Smooth muscle cell (in vitro differentiated cells): ENCODE measurements around the gene SPATA46. TPM values are rescaled to one million over a fixed set of nuclear protein-coding genes. Genes with fewer than 3 reads are reported as not detected.

Experiments used
- DNase-seq: peaks from one replicate; lab custom pipeline; 2025; ENCODE audit not compliant: unreplicated experiment; lab: John Stamatoyannopoulos, UW
- H2AFZ ChIP-seq: fragments of 200-600 bp; sonication (generic); 2 replicates; pipeline ENCODE4 v1.6.0; 2016; ENCODE audit warnings: antibody characterized with exemption, low read depth, mild to moderate bottlenecking
- H3F3A ChIP-seq: fragments of 200-600 bp; sonication (generic); 2 replicates; pipeline ENCODE4 v1.6.0; 2017; ENCODE audit warnings: antibody characterized with exemption, low read depth
- H3K27ac ChIP-seq: fragments of 200-600 bp; sonication (generic); 2 replicates; pipeline ENCODE4 v1.5.1; 2016; ENCODE audit warnings: low read depth, mild to moderate bottlenecking
- H3K27me3 ChIP-seq: fragments of 200-600 bp; sonication (generic); 2 replicates; pipeline ENCODE4 v1.6.1; 2016; ENCODE audit warnings: low read depth, mild to moderate bottlenecking
- H3K36me3 ChIP-seq: fragments of 200-600 bp; sonication (generic); 2 replicates; pipeline ENCODE4 v1.5.1; 2016; ENCODE audit warnings: low read depth
- H3K4me1 ChIP-seq: fragments of 200-600 bp; sonication (generic); 2 replicates; pipeline ENCODE4 v1.5.1; 2016; ENCODE audit warnings: low read depth
- H3K4me2 ChIP-seq: fragments of 200-600 bp; sonication (generic); 2 replicates; pipeline ENCODE4 v1.6.0; 2016; ENCODE audit warnings: mild to moderate bottlenecking
- H3K4me3 ChIP-seq: fragments of 200-600 bp; sonication (generic); 2 replicates; pipeline ENCODE4 v1.5.1; 2016; ENCODE audit warnings: mild to moderate bottlenecking
- H3K79me2 ChIP-seq: fragments of 200-600 bp; sonication (generic); 2 replicates; pipeline ENCODE4 v1.6.0; 2016; ENCODE audit warnings: low read depth, mild to moderate bottlenecking
- H3K9ac ChIP-seq: fragments of 200-600 bp; sonication (generic); 2 replicates; pipeline ENCODE4 v1.6.0; 2016; ENCODE audit warnings: low read depth
- H3K9me3 ChIP-seq: fragments of 200-600 bp; sonication (generic); replicated peaks from 2 replicates; pipeline ENCODE4 v1.5.1; 2016; ENCODE audit warnings: low read depth
- H4K20me1 ChIP-seq: fragments of 200-600 bp; sonication (generic); 2 replicates; pipeline ENCODE4 v1.6.0; 2016; ENCODE audit warnings: low read depth
- WGBS: methylation state at CpG from one replicate; pipeline ENCODE4 v1.1.7; 2016; ENCODE audit warnings: low lambda C conversion rate; 5-methylcytosine and 5-hydroxymethylcytosine counted together
- polyA plus RNA-seq: library from polyadenylated mRNA; unstranded; fragments of >200 nt; fragmentation: Nextera tagmentation; extraction: Ambion mirVana; gene quantifications from 2 replicates; pipeline ENCODE4 v1.2.1, GENCODE V29; 2016
- total RNA-seq: library from RNA; depleted of rRNA; stranded (reverse); fragments of >200 nt; gene quantifications from 2 replicates; pipeline ENCODE4 v1.2.3, GENCODE V29; 2014
- TF ChIP-seq, protein P1 (sequence below): fragments of 200-600 bp; sonication (generic); IDR thresholded peaks from 2 replicates; pipeline ENCODE4 v1.5.1; 2017; ENCODE audit warnings: borderline replicate concordance, mild to moderate bottlenecking, antibody characterized with exemption; ENCODE audit not compliant: insufficient read depth, poor library complexity, severe bottlenecking

The SPATA46 gene
- total and polyA plus RNA-seq, 2 experiments from 2014 or later, result not detected

DNA sequence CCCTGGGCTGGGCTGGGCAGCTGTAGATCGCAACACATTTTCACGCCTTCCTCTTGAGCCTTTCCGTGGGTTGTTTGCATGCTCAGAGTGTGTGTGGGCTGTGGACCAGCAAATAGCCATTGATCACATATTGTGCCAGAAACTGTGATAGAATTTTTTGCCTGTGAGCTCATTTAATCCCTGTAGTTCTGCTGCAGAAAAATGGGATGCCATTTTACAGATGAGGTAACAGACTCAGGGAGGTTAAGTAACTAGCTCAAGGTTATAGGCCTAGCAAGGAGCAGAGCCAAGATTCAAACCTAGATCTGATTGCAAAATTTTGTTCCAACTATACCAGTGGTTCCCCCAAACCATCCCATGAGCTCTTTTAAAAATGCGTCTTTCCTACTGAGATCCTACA is 10.5 kb downstream of the SPATA46 start:
- no peaks in the 10 kb centered on the region for H3K9me3 ChIP-seq
- H3F3A ChIP-seq, result no peaks in the 10 kb centered on the region
- no peak overlapping the region for H3K4me3 ChIP-seq
- H3K36me3 ChIP-seq, result no peaks in the 10 kb centered on the region
- no peaks in the 10 kb centered on the region for H3K4me1 ChIP-seq
- H3K9ac ChIP-seq, result no peak overlapping the region
- DNase-seq, result no peak
- H4K20me1 ChIP-seq, result no peaks in the 10 kb centered on the region
- H3K27ac ChIP-seq, result no peak overlapping the region
- H3K79me2 ChIP-seq, result no peaks in the 10 kb centered on the region
- H3K4me2 ChIP-seq, result no peak overlapping the region
- TF ChIP-seq, protein P1, sequence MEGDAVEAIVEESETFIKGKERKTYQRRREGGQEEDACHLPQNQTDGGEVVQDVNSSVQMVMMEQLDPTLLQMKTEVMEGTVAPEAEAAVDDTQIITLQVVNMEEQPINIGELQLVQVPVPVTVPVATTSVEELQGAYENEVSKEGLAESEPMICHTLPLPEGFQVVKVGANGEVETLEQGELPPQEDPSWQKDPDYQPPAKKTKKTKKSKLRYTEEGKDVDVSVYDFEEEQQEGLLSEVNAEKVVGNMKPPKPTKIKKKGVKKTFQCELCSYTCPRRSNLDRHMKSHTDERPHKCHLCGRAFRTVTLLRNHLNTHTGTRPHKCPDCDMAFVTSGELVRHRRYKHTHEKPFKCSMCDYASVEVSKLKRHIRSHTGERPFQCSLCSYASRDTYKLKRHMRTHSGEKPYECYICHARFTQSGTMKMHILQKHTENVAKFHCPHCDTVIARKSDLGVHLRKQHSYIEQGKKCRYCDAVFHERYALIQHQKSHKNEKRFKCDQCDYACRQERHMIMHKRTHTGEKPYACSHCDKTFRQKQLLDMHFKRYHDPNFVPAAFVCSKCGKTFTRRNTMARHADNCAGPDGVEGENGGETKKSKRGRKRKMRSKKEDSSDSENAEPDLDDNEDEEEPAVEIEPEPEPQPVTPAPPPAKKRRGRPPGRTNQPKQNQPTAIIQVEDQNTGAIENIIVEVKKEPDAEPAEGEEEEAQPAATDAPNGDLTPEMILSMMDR, result no peak
- H2AFZ ChIP-seq, result no peak overlapping the region
- WGBS, result 50% methylated on average over 4 of the region's 4 CpGs
- no peaks in the 10 kb centered on the region for H3K27me3 ChIP-seq

DNA sequence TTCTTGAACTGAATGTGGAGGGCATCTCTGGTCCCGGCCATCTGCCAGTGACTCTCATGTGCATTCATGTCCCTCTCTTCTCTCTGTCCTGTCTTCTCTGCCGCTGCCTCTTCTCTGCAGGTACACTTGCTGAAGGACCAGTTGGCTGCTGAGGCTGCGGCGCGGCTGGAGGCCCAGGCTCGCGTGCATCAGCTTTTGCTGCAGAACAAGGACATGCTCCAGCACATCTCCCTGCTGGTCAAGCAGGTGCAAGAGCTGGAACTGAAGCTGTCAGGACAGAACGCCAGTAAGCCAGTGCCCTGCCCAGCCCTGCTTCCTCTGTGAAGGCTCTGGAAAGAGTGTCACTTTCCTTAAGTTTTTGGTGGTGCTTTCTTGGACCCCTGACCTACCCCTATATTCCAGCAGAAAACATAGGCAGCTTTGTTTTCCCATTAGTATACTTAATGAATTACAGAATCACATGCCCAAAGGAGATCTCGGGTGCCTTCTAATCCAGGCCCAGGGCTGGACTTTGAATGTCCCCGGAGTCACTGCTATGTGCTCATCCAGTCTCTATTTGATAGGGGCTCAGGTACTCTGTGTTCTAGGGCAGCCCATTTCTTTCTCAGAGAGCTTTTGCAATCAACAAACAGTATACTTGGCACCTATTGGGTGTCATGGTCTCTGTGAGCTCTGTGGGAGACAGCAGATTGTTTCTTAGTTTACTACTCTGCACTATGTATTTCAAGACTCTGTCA is 11.2 kb downstream of the SPATA46 start:
- no peak overlapping the region for H3K27ac ChIP-seq

DNA sequence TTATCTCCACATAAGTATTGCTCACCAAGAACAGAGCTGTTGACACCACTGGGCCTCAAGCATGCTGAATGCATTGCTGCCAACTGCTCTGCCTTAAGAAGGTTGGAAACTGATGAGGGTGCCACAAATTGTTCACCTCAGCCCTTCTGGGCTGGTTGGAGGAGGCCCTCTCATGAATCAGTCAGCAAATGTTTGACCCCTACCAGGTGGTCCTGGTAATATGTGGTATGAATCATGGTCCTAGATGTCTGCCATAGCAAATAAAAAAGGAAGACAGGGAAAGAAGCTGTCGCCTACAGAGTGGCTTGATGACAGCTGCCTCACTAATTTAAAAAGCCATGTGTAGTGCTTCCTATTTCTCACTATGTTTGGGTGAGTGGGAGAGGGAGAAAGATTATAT is 12.2 kb downstream of the SPATA46 start:
- Histone ChIP-seq H3K4me2 (no peak overlapping the region), H3K4me1 (no peaks in the 10 kb centered on the region), H3K36me3 (no peaks in the 10 kb centered on the region), H3K27me3 (no peaks in the 10 kb centered on the region), H4K20me1 (no peaks in the 10 kb centered on the region), H2AFZ (no peak overlapping the region), H3K4me3 (no peak overlapping the region), H3K27ac (no peak overlapping the region), H3K79me2 (no peaks in the 10 kb centered on the region), H3F3A (no peaks in the 10 kb centered on the region), H3K9me3 (no peaks in the 10 kb centered on the region), H3K9ac (no peak overlapping the region)
- 68% methylated on average over 1 of the region's 1 CpG for WGBS
- TF ChIP-seq, protein P1, result no peak
- DNase-seq, result no peak

More for the DNA sequence above, 11.2 kb downstream of the SPATA46 start:
- WGBS, result 92% methylated on average over 10 of the region's 10 CpGs
- Histone ChIP-seq H2AFZ (no peak overlapping the region), H3K27me3 (no peaks in the 10 kb centered on the region), H3K4me1 (no peaks in the 10 kb centered on the region), H3K36me3 (no peaks in the 10 kb centered on the region), H3K9me3 (no peaks in the 10 kb centered on the region), H3K4me3 (no peak overlapping the region), H3K9ac (no peak overlapping the region), H3K79me2 (no peaks in the 10 kb centered on the region), H3F3A (no peaks in the 10 kb centered on the region), H3K4me2 (no peak overlapping the region), H4K20me1 (no peaks in the 10 kb centered on the region)
- TF ChIP-seq, protein P1, result no peak
- no peak for DNase-seq

DNA sequence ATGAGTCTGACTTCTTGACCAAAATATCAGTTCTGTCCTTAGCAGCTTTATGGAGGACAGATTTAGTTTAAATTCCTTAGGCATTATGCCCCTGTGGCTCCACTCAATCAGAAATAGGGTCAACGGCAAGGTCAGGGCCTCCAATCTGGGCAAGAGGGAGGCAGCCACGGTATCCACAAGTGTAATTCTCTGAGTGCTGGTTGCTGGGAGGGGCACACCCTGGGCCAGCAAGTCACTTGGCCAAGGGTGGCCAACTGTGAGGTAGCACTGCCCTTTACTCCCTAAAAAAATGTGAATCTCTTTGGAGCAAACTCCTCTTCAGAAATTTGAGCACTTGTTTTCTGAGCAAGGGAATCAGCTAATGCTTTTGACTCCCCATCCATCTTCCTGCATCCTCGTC is 12.8 kb downstream of the SPATA46 start:
- 92% methylated on average over 3 of the region's 3 CpGs for WGBS
- TF ChIP-seq, protein P1, result no peak
- H3K4me2 ChIP-seq, result no peak overlapping the region

More for the DNA sequence above, 12.8 kb downstream of the SPATA46 start:
- Histone ChIP-seq H3K36me3 (no peaks in the 10 kb centered on the region), H2AFZ (no peak overlapping the region), H3K9ac (no peak overlapping the region), H3K27ac (no peak overlapping the region), H3K4me1 (no peaks in the 10 kb centered on the region), H3K79me2 (no peaks in the 10 kb centered on the region), H3F3A (no peaks in the 10 kb centered on the region), H3K27me3 (no peaks in the 10 kb centered on the region), H4K20me1 (no peaks in the 10 kb centered on the region), H3K9me3 (no peaks in the 10 kb centered on the region), H3K4me3 (no peak overlapping the region)
- no peak for DNase-seq
